Head of caudate nucleus (tissue), 42 donors: ENCODE results near the gene NOL4.
"Not testable (repeated sequence)": the region's sequence is repeated elsewhere in the genome, so short reads cannot be mapped to it uniquely, and the experiment has no call there.

Experiments
- DNase-seq, 42 donors: peaks; one replicate each; pipeline versions ENCODE4 v3.0.0 to v3.0.0-alpha.2; 2020 to 2021; ENCODE audit warnings: mixed read lengths in 7 of 42
- intact Hi-C: fragments of 100-400 bp; cut with DNase I; formaldehyde crosslinking; loops from one replicate; pipeline ENCODE4 v1.15.0; 2022

NOL4 gene

GRCh38 chr18:34224423-34225217 lies at the start of gene NOL4:
Gene NOL4, minus strand, starts transcription at chr18:34224913. Its CDS starts 1,660 bp downstream, at chr18:34223253.
- DNase-seq: peak; percentile 79 to 98 (median 93)
- intact Hi-C loops: no loop called here

GRCh38 chr18:34266029-34266428 lies 41.3 kb upstream of the NOL4 start:
- intact Hi-C loops, DNase-seq: not testable (repeated sequence)

- intact Hi-C loops: no loop called here
- DNase-seq: no peak
These were observed 37.4 kb upstream of the NOL4 start for GRCh38 chr18:34261865-34262780.

GRCh38 chr18:34258176-34258575 lies 33.5 kb upstream of the NOL4 start:
- intact Hi-C loops: no loop called here
- no peak for DNase-seq

GRCh38 chr18:34251919-34252318 lies 27.2 kb upstream of the NOL4 start:
- intact Hi-C loops: no loop called here
- DNase-seq: no peak

GRCh38 chr18:34248727-34249126 lies 24.0 kb upstream of the NOL4 start:
- DNase-seq: no peak
- intact Hi-C loops: no loop called here

- intact Hi-C loops: no loop called here
- no peak for DNase-seq
These were observed 18.0 kb upstream of the NOL4 start for GRCh38 chr18:34242739-34243138.

- DNase-seq, intact Hi-C loops: not testable (repeated sequence)
These were observed 9.2 kb upstream of the NOL4 start for GRCh38 chr18:34233781-34234388.

GRCh38 chr18:34225218-34225553 lies 473 bp upstream of the NOL4 start:
- intact Hi-C loops: no loop called here
- DNase-seq: no peak

- intact Hi-C loops: loop anchor here (2.0 kb wide), 1 partner anchor 65 kb away; no protein-coding TSS in a partner anchor
- DNase-seq: peak in 13 of 42 donors; percentile 5 to 45 (median 19)
These were observed 755 bp downstream of the NOL4 start for GRCh38 chr18:34223893-34224422.

- DNase-seq: peak in 35 of 42 donors; percentile 4 to 61 (median 34)
- intact Hi-C loops: loop anchor here (2.0 kb wide), 1 partner anchor 65 kb away; no protein-coding TSS in a partner anchor
These were observed 1.4 kb downstream of the NOL4 start for GRCh38 chr18:34223164-34223892.

GRCh38 chr18:34222307-34223163 lies 2.2 kb downstream of the NOL4 start:
- peak in 41 of 42 donors; percentile 24 to 79 (median 55) for DNase-seq
- intact Hi-C loops: loop anchor here (2.0 kb wide), 1 partner anchor 64 kb away; no protein-coding TSS in a partner anchor

GRCh38 chr18:34221971-34222306 lies 2.8 kb downstream of the NOL4 start:
- peak; percentile 36 to 81 (median 64) for DNase-seq
- intact Hi-C loops: loop anchor here (2.0 kb wide), 1 partner anchor 63 kb away; no protein-coding TSS in a partner anchor

- intact Hi-C loops: no loop called here
- peak in 1 of 42 donors; percentile 7 for DNase-seq
These were observed 4.5 kb downstream of the NOL4 start for GRCh38 chr18:34220081-34220815.

- intact Hi-C loops: no loop called here
- peak; percentile 31 to 87 (median 73) for DNase-seq
These were observed 5.1 kb downstream of the NOL4 start for GRCh38 chr18:34219651-34220050.

- no peak for DNase-seq
These were observed 12.2 kb downstream of the NOL4 start for GRCh38 chr18:34212511-34212910.

GRCh38 chr18:34207344-34207851 lies 17.3 kb downstream of the NOL4 start:
- DNase-seq: no peak
- intact Hi-C loops: no loop called here

More at GRCh38 chr18:34212511-34212910, 12.2 kb downstream of the NOL4 start:
- intact Hi-C loops: no loop called here
